ENCODE results near the gene POR.

DNA sequence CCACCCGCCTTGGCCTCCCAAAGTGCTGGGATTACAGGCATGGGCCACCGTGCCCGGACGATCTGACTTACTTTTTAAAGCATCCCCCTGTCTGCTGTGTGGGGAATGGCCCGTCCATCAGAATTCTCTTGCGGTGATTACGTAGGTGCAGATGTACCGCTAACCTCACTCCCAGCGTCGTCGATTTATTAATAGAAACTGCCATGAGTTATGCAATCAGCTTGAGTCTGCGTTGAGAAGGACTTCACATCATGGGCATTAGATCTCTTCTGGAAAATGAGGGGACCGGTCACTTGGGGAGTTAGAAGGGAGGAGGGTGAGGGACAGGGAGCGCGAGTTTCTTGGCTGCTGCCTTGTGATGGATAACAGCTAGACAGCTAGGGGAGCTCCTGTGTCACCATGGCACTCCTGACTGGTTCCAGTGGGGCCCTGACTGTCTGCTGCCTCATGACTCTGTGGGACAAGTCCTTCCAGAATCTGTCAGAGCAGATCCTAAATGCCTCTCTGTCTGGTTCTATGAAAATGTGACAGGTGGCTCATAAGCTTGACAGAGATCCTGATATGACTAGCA is 35.2 kb downstream of the POR start:
- TF ChIP-seq CTCF (IDR thresholded peaks at IDR 0.05) (peak in 1 of 4 experiments; percentile 14), POLR2A (IDR thresholded peaks at IDR 0.05) (no peak)
